ENCODE data around the gene AMDHD1.

GRCh38 chr12:95918194-95918993 lies 24.7 kb upstream of the AMDHD1 start:
- TF ChIP-seq CTCF (conservative IDR thresholded peaks at IDR 0.05; ENCODE audit: low read depth, low read length) (peak; percentile 73), BHLHE40 (IDR thresholded peaks at IDR 0.05; ENCODE audit: low read depth, low read length) (no peak), SMC3 (IDR thresholded peaks at IDR 0.05; ENCODE audit: low read depth, low read length) (peak; percentile 54), POLR2A (IDR thresholded peaks at IDR 0.05; ENCODE audit: low read depth, low read length) (no peak), MXI1 (IDR thresholded peaks at IDR 0.05; ENCODE audit: borderline replicate concordance, low read depth, low read length) (no peak), RFX5 (IDR thresholded peaks at IDR 0.05; ENCODE audit: low read depth, low read length) (no peak), MAZ (IDR thresholded peaks at IDR 0.05; ENCODE audit: borderline replicate concordance, low read depth, low read length) (no peak), RCOR1 (IDR thresholded peaks at IDR 0.05; ENCODE audit: insufficient replicate concordance, low read length) (no peak)
